Esophagus squamous epithelium (tissue), 5 donors: Measurements from ENCODE around the gene STK35. TPM values are rescaled to one million over a fixed set of nuclear protein-coding genes. Genes with fewer than 3 reads are reported as not detected.
A peak's percentile ranks its signal among the peaks of the same experiment; 100 is the strongest.

ENCODE experiments used
- DNase-seq: peaks from one replicate; lab custom pipeline; 2025; lab: John Stamatoyannopoulos, UW
- H3K27ac ChIP-seq, 4 donors: fragments of 200-600 bp; sonication (generic); one replicate each; pipeline ENCODE4 v1.5.1; 2016 to 2019; ENCODE audit warnings: mild to moderate bottlenecking in 1 of 4
- H3K27me3 ChIP-seq, 4 donors: fragments of 200-600 bp; sonication (generic); 1 replicate in 3 of 4; 2 replicates in 1 of 4; pipeline versions ENCODE4 v1.5.1 to v1.6.0; 2017 to 2021; ENCODE audit warnings: antibody characterized with exemption in 1 of 4
- H3K36me3 ChIP-seq, 3 donors: fragments of 200-600 bp; sonication (generic); one replicate each; pipeline ENCODE4 v1.5.1; 2016 to 2019
- H3K4me1 ChIP-seq, 3 donors: fragments of 200-600 bp; sonication (generic); one replicate each; pipeline ENCODE4 v1.5.1; 2017 to 2019
- H3K4me3 ChIP-seq, 4 donors: fragments of 200-600 bp; sonication (generic); 1 replicate in 3 of 4; 2 replicates in 1 of 4; pipeline ENCODE4 v1.5.1; 2016 to 2019; ENCODE audit warnings: mild to moderate bottlenecking in 2 of 4, moderate library complexity in 1 of 4
- H3K9me3 ChIP-seq, 3 donors: fragments of 200-600 bp; sonication (generic); one replicate each; pipeline ENCODE4 v1.5.1; 2016 to 2019
- CTCF ChIP-seq, 6 experiments: fragments of 450-650 bp in 4 of 6; fragments of 200-600 bp in 2 of 6; sonication (generic) in 2 of 6; IDR thresholded peaks; one replicate each; pipeline ENCODE4 v1.5.1; 2016 to 2019; ENCODE audit warnings: antibody characterized with exemption in 6 of 6, mild to moderate bottlenecking in 4 of 6, moderate library complexity in 4 of 6
- POLR2A ChIP-seq, 4 donors: fragments of 450-650 bp; IDR thresholded peaks; one replicate each; pipeline ENCODE4 v1.6.1; 2017; ENCODE audit warnings: antibody characterized with exemption in 4 of 4, mild to moderate bottlenecking in 4 of 4, moderate library complexity in 3 of 4
- WGBS, 2 donors: methylation state at CpG; one replicate each; pipeline ENCODE4 v1.1.5; 2018; 5-methylcytosine and 5-hydroxymethylcytosine counted together
- intact Hi-C: fragments of 100-400 bp; cut with DNase I; formaldehyde crosslinking; loops from one replicate; pipeline ENCODE4 v1.15.0; 2022
- total RNA-seq, 4 donors: library from RNA; depleted of rRNA; stranded (reverse); fragments of >200 nt; gene quantifications; one replicate each; pipeline ENCODE4 v1.1.0, GENCODE V29; 2016
- donor health status: DM: yes; HTN: yes; CAD: no.

Gene STK35
- total RNA-seq, 4 donors from 2014 or later = 20.8 to 31.1 (median 26.1) TPM

DNA sequence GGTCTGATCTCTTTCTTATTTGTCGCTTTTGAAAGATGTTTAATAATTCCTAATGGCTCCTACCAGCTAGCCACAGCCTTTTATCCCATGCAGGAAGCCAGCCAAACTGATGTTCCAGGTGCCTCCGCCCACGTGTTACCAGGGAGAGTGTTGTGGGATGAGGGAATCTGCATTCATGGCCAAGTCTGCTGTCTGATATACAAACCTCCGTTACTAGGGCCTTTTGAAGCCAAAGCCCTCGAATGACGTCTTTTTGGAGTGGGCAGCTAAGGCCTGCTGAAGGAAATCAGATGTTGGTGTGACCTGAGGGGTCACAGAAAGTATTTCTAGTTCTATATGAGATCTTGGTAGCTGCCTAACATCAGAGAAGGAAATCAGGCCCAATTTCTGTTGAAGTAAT, 21.3 kb downstream of the STK35 start:
- Histone ChIP-seq H3K9me3 (no peaks in the 10 kb centered on the region), H3K36me3 (peaks cover 0 to 54% (median 0%) of the 10 kb centered on the region in 3 donors), H3K4me3 (no peak overlapping the region), H3K27me3 (no peaks in the 10 kb centered on the region), H3K4me1 (peaks cover 0 to 97% (median 27%) of the 10 kb centered on the region in 3 donors), H3K27ac (peak overlapping the region in 2 of 4 donors; percentile 19 to 47)
- 47 to 67% methylated on average over 3 to 6 of the region's 6 CpGs for WGBS, 2 donors
- TF ChIP-seq POLR2A (IDR thresholded peaks at IDR 0.05) (no peak), CTCF (IDR thresholded peaks at IDR 0.05) (no peak)
- intact Hi-C loops = no loop called here
- DNase-seq = no peak

GRCh38 chr20:2123720-2124119, 22.1 kb downstream of the STK35 start:
- 80 to 83% methylated on average over 5 of the region's 5 CpGs for WGBS, 2 donors
- Histone ChIP-seq H3K9me3 (no peaks in the 10 kb centered on the region), H3K27me3 (no peaks in the 10 kb centered on the region), H3K4me1 (peaks cover 0 to 99% (median 25%) of the 10 kb centered on the region in 3 donors), H3K27ac (peak overlapping the region in 2 of 4 donors; percentile 19 to 54), H3K36me3 (peaks cover 0 to 53% (median 0%) of the 10 kb centered on the region in 3 donors), H3K4me3 (no peak overlapping the region)
- no peak for TF ChIP-seq POLR2A (IDR thresholded peaks at IDR 0.05)
- TF ChIP-seq CTCF (IDR thresholded peaks at IDR 0.05) = no peak
- intact Hi-C loops = no loop called here
- DNase-seq = no peak

GRCh38 chr20:2124564-2125213, 23.1 kb downstream of the STK35 start:
- H3K4me3 ChIP-seq = no peak overlapping the region
- H3K36me3 ChIP-seq = peaks cover 0 to 43% (median 0%) of the 10 kb centered on the region in 3 donors
- no peaks in the 10 kb centered on the region for H3K27me3 ChIP-seq
- H3K9me3 ChIP-seq = no peaks in the 10 kb centered on the region
- no peak for TF ChIP-seq POLR2A (IDR thresholded peaks at IDR 0.05)
- TF ChIP-seq CTCF (IDR thresholded peaks at IDR 0.05) = no peak
- H3K4me1 ChIP-seq = peaks cover 2 to 93% (median 21%) of the 10 kb centered on the region in 3 donors
- 58 to 73% methylated on average over 5 to 6 of the region's 7 CpGs for WGBS, 2 donors
- intact Hi-C loops = no loop called here
- DNase-seq = no peak
- no peak overlapping the region for H3K27ac ChIP-seq

- DNase-seq = no peak
- Histone ChIP-seq H3K27ac (peak overlapping the region in 1 of 4 donors; percentile 3), H3K4me1 (peaks cover 6 to 93% (median 27%) of the 10 kb centered on the region in 3 donors), H3K27me3 (no peaks in the 10 kb centered on the region), H3K4me3 (no peak overlapping the region), H3K9me3 (no peaks in the 10 kb centered on the region), H3K36me3 (peaks cover 0 to 35% (median 0%) of the 10 kb centered on the region in 3 donors)
- no peak for TF ChIP-seq CTCF (IDR thresholded peaks at IDR 0.05)
- no peak for TF ChIP-seq POLR2A (IDR thresholded peaks at IDR 0.05)
- WGBS, 2 donors = 51 to 79% methylated on average over 3 to 6 of the region's 7 CpGs
- intact Hi-C loops = no loop called here
These were observed 24.0 kb downstream of the STK35 start for GRCh38 chr20:2125474-2126112.

GRCh38 chr20:2127238-2127637, 25.6 kb downstream of the STK35 start:
- peak overlapping the region in 1 of 4 donors; percentile 7 for H3K27ac ChIP-seq
- no peaks in the 10 kb centered on the region for H3K9me3 ChIP-seq
- 80% methylated on average over 1 of the region's 1 CpG; no CpG with 5 or more reads in 1 of the 2 donors for WGBS, 2 donors
- peaks cover 10 to 94% (median 41%) of the 10 kb centered on the region in 3 donors for H3K4me1 ChIP-seq
- intact Hi-C loops = no loop called here
- H3K4me3 ChIP-seq = no peak overlapping the region
- TF ChIP-seq CTCF (IDR thresholded peaks at IDR 0.05) (no peak), POLR2A (IDR thresholded peaks at IDR 0.05) (no peak)
- DNase-seq = no peak
- H3K36me3 ChIP-seq = peaks cover 0 to 31% (median 0%) of the 10 kb centered on the region in 3 donors
- no peaks in the 10 kb centered on the region for H3K27me3 ChIP-seq
